ENCODE measurements around the gene PTGR3. TPM values are rescaled to one million over a fixed set of nuclear protein-coding genes. Genes with fewer than 3 reads are reported as not detected.

Gene PTGR3
- total RNA-seq, 1 donor from 2014 or later = 8.9 TPM

- H3K9me3 Mint-ChIP-seq (ENCODE audit: low read depth) = no peaks in the 10 kb centered on the region
- H3K27ac Mint-ChIP-seq (ENCODE audit: unreplicated experiment) = no peak overlapping the region
- TF ChIP-seq, protein P1, sequence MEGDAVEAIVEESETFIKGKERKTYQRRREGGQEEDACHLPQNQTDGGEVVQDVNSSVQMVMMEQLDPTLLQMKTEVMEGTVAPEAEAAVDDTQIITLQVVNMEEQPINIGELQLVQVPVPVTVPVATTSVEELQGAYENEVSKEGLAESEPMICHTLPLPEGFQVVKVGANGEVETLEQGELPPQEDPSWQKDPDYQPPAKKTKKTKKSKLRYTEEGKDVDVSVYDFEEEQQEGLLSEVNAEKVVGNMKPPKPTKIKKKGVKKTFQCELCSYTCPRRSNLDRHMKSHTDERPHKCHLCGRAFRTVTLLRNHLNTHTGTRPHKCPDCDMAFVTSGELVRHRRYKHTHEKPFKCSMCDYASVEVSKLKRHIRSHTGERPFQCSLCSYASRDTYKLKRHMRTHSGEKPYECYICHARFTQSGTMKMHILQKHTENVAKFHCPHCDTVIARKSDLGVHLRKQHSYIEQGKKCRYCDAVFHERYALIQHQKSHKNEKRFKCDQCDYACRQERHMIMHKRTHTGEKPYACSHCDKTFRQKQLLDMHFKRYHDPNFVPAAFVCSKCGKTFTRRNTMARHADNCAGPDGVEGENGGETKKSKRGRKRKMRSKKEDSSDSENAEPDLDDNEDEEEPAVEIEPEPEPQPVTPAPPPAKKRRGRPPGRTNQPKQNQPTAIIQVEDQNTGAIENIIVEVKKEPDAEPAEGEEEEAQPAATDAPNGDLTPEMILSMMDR (IDR thresholded peaks at IDR 0.05) = peak; percentile 42
- peaks cover 22% of the 10 kb centered on the region for H3K27me3 Mint-ChIP-seq (ENCODE audit: low read depth)
- H3K4me1 Mint-ChIP-seq (ENCODE audit: low read depth) = peaks cover 48% of the 10 kb centered on the region
- peak overlapping the region; percentile 78 for H3K4me3 Mint-ChIP-seq (ENCODE audit: unreplicated experiment)
- no peak for DNase-seq (ENCODE audit: low spot score)
- no peaks in the 10 kb centered on the region for H3K36me3 Mint-ChIP-seq (ENCODE audit: low read depth)
Observed at GRCh38 chr18:75208155-75208835, 644 bp downstream of the PTGR3 start.

DNA sequence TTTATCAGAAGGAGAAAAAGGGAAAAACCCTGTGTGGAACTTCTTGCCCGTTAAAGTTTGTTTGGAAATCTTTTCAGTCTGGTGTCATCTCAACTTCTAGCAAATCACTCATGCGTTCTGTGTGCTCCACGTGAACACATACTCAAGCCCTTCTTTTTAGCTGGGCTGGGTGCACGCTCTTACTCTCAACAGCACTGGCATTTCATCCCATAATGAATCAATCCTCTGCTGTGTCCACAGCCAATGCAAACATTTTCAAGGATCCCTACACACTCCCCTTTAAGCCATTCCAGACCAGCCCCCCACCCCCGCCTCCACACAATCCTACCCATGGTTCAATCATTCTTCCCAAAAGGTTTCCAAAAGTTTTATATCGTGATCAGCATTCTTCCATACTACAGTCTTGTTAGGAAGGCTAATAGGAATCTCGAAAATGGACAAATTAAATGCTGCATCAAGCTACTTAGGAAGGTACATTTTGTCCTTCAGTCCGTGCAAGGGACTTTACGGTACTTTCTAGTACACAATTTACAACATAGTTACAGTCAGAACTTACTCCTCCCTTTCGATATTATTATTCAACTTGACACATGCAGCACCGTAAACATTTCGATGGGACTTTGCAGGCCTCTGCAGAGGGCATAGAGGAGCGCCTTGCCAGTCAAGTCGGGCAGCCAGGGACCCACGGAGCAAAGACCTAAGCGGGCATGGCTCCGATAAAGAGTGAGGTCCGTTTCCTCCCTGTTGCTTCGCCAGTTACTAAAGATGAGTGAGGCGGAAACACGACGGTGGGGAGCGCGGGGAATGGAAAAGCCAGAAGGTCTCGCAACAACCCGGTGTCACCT is 1.4 kb downstream of the PTGR3 start:
- Mint-ChIP-seq H3K4me3 (ENCODE audit: unreplicated experiment) (peak overlapping the region; percentile 78), H3K27ac (ENCODE audit: unreplicated experiment) (peak overlapping the region; percentile 18), H3K4me1 (ENCODE audit: low read depth) (peaks cover 45% of the 10 kb centered on the region), H3K27me3 (ENCODE audit: low read depth) (peaks cover 22% of the 10 kb centered on the region), H3K36me3 (ENCODE audit: low read depth) (no peaks in the 10 kb centered on the region), H3K9me3 (ENCODE audit: low read depth) (no peaks in the 10 kb centered on the region)
- TF ChIP-seq, protein P1 (IDR thresholded peaks at IDR 0.05) = no peak
- no peak for DNase-seq (ENCODE audit: low spot score)

DNA sequence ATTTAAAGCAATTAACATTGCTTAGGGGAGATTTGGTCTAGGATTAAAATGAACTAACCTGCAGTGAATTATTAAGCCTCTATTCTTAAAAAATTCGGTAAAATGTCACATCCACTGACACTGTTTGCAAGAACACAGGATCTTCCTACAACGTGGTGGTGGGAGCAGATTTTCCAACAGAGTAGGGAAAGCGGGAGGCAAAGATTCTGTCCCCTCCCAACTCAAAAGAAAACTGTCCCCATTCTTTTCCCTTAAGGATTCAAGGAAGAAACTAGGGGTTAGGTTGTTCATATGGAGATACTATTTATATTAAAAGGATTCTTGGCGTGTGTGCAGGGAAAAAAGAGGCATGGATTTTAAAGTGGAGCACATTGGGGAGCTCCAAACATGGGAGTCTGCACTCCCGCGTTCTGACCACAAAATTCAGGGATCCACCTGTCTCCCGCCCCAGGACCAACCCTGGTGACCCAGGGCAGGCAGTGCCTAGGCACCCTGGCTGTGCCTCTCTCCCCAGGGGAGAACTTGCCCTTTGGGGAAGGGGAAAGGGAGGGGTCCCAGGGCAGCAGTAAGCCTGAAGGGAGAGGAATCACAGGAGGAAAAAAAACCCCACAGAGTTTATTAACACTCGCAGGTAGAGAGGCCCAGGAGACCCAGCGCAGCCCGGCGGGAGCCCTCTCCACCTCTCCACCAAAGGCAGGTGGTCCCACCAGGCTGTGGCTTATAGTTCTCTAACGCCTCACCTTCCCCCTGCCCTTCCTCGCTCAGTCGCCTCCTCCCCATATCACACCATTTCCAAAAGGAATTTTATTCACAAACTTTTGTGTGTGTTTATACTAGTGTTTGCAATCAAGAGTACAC is 2.3 kb downstream of the PTGR3 start:
- TF ChIP-seq, protein P1 (IDR thresholded peaks at IDR 0.05) = no peak
- Mint-ChIP-seq H3K4me1 (ENCODE audit: low read depth) (peaks cover 40% of the 10 kb centered on the region), H3K27me3 (ENCODE audit: low read depth) (peaks cover 22% of the 10 kb centered on the region), H3K4me3 (ENCODE audit: unreplicated experiment) (no peak overlapping the region), H3K27ac (ENCODE audit: unreplicated experiment) (no peak overlapping the region), H3K36me3 (ENCODE audit: low read depth) (peaks cover 3% of the 10 kb centered on the region), H3K9me3 (ENCODE audit: low read depth) (no peaks in the 10 kb centered on the region)
- no peak for DNase-seq (ENCODE audit: low spot score)

- Mint-ChIP-seq H3K36me3 (ENCODE audit: low read depth) (peaks cover 5% of the 10 kb centered on the region), H3K27ac (ENCODE audit: unreplicated experiment) (no peak overlapping the region), H3K9me3 (ENCODE audit: low read depth) (no peaks in the 10 kb centered on the region), H3K4me3 (ENCODE audit: unreplicated experiment) (no peak overlapping the region), H3K4me1 (ENCODE audit: low read depth) (peaks cover 39% of the 10 kb centered on the region), H3K27me3 (ENCODE audit: low read depth) (peaks cover 22% of the 10 kb centered on the region)
- TF ChIP-seq, protein P1 (IDR thresholded peaks at IDR 0.05) = no peak
- DNase-seq (ENCODE audit: low spot score) = no peak
Observed at GRCh38 chr18:75205514-75206132, 3.3 kb downstream of the PTGR3 start.

Measured in chondrocyte (in vitro differentiated cells).